HepG2 (cell line): Measurements from ENCODE around the gene ZNF763. TPM values are rescaled to one million over a fixed set of nuclear protein-coding genes. Genes with fewer than 3 reads are reported as not detected.

Experiments
- ARID2 ChIP-seq: sonication (generic); formaldehyde crosslinking; IDR thresholded peaks from 2 replicates; pipeline ENCODE4 v1.8.1; 2022; ENCODE audit warnings: mild to moderate bottlenecking, missing genetic modification reagents, borderline replicate concordance
- BCL3 ChIP-seq: sonication (generic); formaldehyde crosslinking; IDR thresholded peaks from 2 replicates; pipeline ENCODE4 v1.5.1; 2020; ENCODE audit warnings: mild to moderate bottlenecking, missing genetic modification reagents, moderate library complexity
- CREB1 ChIP-seq, 2 experiments: fragments of 450-650 bp in 1 of 2; IDR thresholded peaks; 2 replicates each; pipeline ENCODE4 v1.6.1; 2016 to 2017; ENCODE audit warnings: control low read depth in 1 of 2, mild to moderate bottlenecking in 1 of 2, missing compliant biosample characterization in 1 of 2, missing genetic modification characterization in 1 of 2
- FOXO1 ChIP-seq: sonication (generic); formaldehyde crosslinking; IDR thresholded peaks from 2 replicates; pipeline ENCODE4 v1.4.0; 2020; ENCODE audit warnings: missing genetic modification reagents
- HMG20A ChIP-seq: IDR thresholded peaks from 2 replicates; pipeline ENCODE4 v1.6.1; 2016; ENCODE audit warnings: borderline replicate concordance
- NFE2L1 ChIP-seq: sonication (generic); formaldehyde crosslinking; IDR thresholded peaks from 2 replicates; pipeline ENCODE4 v1.4.0; 2020; ENCODE audit warnings: missing genetic modification reagents, mild to moderate bottlenecking, borderline replicate concordance
- PBX3 ChIP-seq: sonication (generic); formaldehyde crosslinking; IDR thresholded peaks from 2 replicates; pipeline ENCODE4 v1.8.1; 2023; ENCODE audit warnings: missing genetic modification reagents, inconsistent platforms, borderline replicate concordance
- RORA ChIP-seq: sonication (generic); formaldehyde crosslinking; IDR thresholded peaks from 2 replicates; pipeline ENCODE4 v1.5.0; 2020; ENCODE audit warnings: mild to moderate bottlenecking, missing genetic modification reagents, moderate library complexity
- ZNF280B ChIP-seq: sonication (generic); formaldehyde crosslinking; IDR thresholded peaks from 2 replicates; pipeline ENCODE4 v1.5.0; 2020; ENCODE audit warnings: missing genetic modification reagents, mild to moderate bottlenecking, borderline replicate concordance
- ZNF414 ChIP-seq: sonication (generic); formaldehyde crosslinking; IDR thresholded peaks from 2 replicates; pipeline ENCODE4 v1.5.0; 2020; ENCODE audit warnings: missing genetic modification reagents
- polyA plus RNA-seq, 8 experiments: library from polyadenylated mRNA; depleted of rRNA in 3 of 8; stranded (reverse) in 7 of 8; unstranded in 1 of 8; fragments of >200 nt; fragmentation: Illumina TruSeq in 4 of 8; extraction: Trizol in 4 of 8; gene quantifications; 2 replicates each; pipeline versions ENCODE4 v1.2.1 to v1.2.3, GENCODE V29; 2011 to 2016; ENCODE audit warnings: low read depth in 4 of 8, missing spikeins in 1 of 8, mixed read lengths in 1 of 8; ENCODE audit not compliant: insufficient read depth in 1 of 8
- total RNA-seq, 5 experiments: library from RNA; depleted of rRNA; stranded (reverse); fragments of >200 nt; fragmentation: Illumina TruSeq; extraction: Trizol; gene quantifications; 2 replicates each; pipeline ENCODE4 v1.2.3, GENCODE V29; 2016; ENCODE audit warnings: low read depth in 1 of 5

The ZNF763 gene
- total and polyA plus RNA-seq, 2 of the 13 experiments (the other 11 are each of a cell fraction or from before 2014, with no cell fraction given) = 0.08 to 0.42 TPM

- TF ChIP-seq ZNF280B (no peak), HMG20A (CRISPR knock-in tag) (no peak), FOXO1 (CRISPR knock-in tag) (no peak), ZNF414 (no peak), BCL3 (CRISPR knock-in tag) (no peak), RORA (CRISPR knock-in tag) (no peak), NFE2L1 (CRISPR knock-in tag) (no peak), PBX3 (no peak), CREB1 (IDR thresholded peaks at IDR 0.05) (no peak), CREB1 (CRISPR knock-in tag; IDR thresholded peaks at IDR 0.05) (no peak), ARID2 (CRISPR knock-in tag) (no peak)
Observed at GRCh38 chr19:12015015-12015752, 50.3 kb downstream of the ZNF763 start (continued).
